IPS DF 4.7 (cell line): ENCODE results near the gene MUC6.

Experiments used
- DNase-seq: peaks from one replicate; pipeline ENCODE4 v3.0.0-alpha.2; 2013; ENCODE audit warnings: low spot score; ENCODE audit errors: extremely low read depth

The MUC6 gene

GRCh38 chr11:1036931-1037330 lies 413 bp upstream of the MUC6 start:
- DNase-seq: no peak

GRCh38 chr11:1035577-1036283 lies 788 bp downstream of the MUC6 start:
- DNase-seq: no peak

DNA sequence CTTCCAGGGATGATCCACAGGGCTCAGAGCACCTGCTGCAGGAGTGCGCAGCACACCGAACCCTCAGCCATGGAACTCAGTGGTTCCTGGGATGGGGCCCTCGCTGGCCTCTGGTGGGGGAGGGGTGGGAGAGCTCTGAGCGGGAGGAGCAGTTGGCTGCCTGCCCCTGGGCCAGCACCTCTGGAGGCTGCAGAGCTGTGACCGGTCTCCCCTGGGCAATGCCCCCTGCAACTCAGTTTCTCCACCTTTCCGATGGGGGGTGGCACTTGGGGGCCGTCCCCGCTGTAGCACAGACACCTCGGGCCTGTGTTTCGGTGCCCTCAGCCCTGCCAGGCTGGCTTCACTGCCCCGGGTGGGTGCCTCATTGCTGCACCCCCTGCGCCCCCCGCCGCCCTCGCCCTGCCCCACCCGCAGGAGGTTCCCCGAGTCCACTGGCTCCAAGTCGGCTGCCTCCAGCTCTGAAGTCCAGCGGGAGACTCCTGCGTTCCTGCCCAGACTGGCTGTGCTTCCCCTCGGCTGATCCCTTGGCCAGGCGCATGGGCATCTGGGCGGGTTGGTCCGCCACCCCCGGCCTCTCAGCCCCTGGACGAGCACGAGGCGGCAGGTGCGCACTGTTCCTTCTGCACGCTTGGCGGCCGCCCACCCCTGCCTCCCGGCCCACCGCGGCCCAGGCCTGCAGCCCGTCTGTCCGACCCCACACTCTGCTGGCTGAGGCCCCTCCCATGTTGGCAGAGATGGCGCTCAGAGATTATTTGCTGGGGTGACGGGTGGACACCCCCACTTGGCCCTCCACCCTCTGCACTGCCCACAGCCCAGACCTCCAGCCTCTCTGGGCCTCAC lies 1.8 kb downstream of the MUC6 start:
- no peak for DNase-seq

GRCh38 chr11:1034001-1034400 lies 2.5 kb downstream of the MUC6 start:
- DNase-seq: no peak

DNA sequence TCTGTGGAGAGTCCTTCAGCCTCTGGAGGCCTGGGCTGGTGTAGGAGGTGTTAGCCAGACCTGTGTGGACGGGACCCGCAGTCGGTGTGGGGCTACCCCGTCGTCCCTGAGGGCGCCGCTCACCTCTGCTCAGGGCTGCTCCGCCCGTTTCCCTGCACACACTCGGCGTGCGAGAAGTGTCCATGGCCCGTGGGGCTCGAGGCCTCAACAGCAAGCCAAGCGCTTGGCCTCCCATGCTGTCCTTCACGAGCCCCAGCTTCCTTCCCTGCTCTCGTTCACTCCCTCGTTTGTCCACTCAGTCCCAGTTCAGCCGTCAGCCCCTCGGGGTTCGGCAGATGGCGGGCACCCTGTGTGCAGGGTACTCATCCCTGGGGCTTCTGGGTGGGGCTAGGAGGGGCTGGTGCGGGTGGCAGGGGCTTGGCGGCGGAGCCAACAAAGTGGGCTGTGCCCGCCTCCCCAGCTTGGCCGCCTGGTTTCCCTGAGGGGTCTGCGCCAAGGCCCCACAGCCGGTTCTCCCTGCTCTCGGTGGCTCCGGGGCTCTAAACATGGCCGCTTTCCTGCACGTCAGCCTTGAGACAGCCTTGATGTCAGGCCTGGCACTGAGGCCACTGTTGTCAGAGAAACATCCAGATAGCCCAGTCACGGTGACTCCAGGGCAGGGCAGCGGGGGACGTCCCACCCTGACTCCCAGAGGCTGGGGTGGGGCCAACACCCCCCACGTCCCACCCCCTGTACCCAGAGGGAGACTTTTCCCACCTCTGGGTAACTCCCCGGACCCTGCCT lies 3.3 kb downstream of the MUC6 start:
- no peak for DNase-seq

DNA sequence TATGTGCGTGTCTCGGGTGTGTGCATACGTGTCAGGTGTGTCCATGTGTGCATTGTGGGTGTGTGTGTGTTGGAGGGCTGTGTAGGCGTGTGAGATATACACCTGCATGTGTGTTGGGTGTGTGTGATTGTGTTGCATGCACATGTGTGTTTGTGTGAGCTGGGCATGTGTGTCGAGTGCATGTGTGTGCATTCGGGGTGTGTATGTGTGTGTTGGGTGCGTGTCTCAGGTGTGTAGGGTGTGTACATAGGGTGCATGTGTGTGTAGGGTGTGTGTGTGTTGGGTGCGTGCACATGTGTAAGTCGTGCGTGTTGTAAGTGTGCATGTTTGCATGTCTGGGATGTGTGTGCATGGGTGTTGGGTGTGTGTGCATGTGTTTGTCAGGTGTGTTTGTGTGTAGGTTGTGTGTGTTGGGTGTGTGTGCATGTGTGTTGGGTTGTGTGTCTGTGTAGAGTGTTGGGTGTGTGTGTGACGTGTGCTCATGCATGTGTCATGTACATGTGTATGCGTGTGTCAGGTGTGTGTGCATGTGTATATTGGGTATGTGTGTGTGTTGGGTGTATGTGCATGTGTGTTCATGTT lies 4.1 kb downstream of the MUC6 start:
- no peak for DNase-seq

DNA sequence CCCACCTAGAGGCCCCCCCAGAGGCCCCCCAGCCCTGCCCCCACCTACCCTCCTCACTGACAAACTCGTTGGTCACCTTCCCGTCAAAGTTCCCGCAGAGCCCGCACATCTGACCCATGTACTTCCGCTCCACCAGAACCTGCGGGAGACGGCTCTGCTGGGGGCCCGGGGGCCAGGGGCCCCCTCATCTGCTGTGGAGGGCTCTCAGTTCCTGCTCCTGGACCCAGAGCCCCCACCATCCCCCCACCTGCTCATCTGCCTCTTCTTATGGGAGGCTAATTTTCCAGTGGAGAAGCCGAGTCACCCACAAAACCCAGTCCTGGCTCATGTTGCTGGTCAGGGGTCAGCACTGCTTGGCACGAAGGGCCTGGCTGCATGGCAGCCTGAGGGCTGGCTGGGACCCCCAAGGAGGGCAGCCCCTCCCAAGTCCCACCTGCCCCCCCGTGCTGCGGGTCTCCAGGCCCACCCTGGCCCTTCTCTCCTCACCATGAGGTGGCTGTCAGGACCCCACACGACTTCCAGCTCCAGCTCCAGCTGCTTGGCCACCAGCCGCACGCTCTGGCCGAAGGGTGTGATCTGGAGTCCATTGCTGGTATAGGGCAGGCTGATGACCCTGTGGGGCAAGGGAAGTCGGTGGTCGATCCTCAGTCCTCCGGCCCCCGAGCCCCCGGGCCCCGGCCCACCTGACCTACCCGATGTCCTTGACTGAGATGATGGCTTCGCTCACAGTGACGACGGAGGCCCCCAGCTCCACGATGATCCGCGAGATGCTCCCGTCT lies 5.2 kb downstream of the MUC6 start:
- DNase-seq: no peak

DNA sequence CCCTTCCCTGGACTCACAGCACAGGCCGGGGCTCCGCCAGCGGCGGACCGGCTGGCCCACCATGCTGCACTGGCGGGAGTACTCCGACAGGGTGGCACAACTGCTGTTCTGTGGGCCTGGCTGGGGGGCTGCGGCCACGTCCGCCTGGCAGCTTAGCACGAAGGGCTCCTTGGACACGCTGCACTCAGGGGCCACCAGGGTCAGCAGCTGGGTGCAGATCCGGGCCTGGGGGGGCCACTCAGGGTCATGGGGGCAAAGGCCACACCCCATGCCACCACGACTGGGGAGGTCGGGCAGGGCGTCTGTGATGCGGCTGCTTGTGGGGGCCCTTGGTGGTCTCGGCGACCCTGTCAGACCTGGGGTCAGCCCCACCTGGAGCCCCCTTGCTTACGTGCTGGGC lies 6.0 kb downstream of the MUC6 start:
- no peak for DNase-seq

- no peak for DNase-seq
Observed at GRCh38 chr11:1030086-1030485, 6.4 kb downstream of the MUC6 start.

DNA sequence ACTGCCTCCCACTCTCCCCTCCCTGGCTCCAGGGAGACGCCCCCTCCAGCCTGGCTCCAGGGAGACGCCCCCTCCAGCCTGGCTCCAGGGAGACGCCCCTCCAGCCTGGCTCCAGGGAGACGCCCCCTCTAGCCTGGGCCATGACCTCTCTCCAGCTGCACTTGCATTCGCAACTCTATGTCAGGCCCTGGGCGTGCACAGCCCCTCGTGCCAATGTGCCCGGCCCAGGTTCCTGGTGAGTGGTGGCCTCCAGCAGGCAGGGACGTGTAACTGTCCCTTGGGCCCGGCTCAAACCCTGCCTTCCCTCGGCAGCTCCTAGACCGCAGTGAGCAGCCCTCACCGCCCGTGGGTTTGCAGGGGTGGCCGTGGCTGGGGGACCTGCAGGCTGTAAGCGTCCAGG lies 6.9 kb downstream of the MUC6 start:
- no peak for DNase-seq

DNA sequence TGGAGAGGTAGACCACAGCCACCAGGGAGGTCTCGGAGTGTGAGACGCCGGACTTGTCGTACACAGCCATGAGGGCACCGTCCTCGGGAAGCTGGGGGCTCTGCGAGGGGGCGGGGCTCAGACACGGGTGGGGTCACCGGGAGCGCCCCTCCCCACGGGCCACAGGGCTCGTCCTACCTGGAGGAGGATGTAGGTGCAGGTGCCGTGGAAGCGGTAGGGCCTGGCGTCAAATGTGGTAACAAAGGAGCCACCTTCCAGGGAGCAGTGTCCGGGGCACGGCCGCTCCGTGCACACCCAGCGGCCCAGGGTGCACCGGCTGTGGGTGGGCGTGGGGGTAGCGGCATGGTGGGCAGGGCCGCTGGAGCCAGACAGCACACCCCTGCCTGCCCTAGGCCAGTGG lies 7.5 kb downstream of the MUC6 start:
- DNase-seq: no peak

- DNase-seq: no peak
Observed at GRCh38 chr11:1028616-1029015, 7.9 kb downstream of the MUC6 start.

DNA sequence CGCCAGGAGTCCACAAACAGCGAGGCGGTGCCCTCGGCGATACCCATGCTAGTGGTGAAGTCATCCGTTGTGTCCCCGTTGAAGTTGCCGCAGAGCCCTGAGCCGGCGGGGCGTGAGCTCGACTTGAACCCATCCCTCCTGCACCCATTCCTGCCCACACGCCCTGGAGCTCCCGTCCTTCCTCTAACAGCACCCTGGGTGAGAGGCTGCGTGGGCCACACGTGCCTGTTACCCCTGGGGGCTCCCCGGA lies 8.3 kb downstream of the MUC6 start:
- no peak for DNase-seq

GRCh38 chr11:1027483-1028290 lies 8.8 kb downstream of the MUC6 start:
- no peak for DNase-seq

DNA sequence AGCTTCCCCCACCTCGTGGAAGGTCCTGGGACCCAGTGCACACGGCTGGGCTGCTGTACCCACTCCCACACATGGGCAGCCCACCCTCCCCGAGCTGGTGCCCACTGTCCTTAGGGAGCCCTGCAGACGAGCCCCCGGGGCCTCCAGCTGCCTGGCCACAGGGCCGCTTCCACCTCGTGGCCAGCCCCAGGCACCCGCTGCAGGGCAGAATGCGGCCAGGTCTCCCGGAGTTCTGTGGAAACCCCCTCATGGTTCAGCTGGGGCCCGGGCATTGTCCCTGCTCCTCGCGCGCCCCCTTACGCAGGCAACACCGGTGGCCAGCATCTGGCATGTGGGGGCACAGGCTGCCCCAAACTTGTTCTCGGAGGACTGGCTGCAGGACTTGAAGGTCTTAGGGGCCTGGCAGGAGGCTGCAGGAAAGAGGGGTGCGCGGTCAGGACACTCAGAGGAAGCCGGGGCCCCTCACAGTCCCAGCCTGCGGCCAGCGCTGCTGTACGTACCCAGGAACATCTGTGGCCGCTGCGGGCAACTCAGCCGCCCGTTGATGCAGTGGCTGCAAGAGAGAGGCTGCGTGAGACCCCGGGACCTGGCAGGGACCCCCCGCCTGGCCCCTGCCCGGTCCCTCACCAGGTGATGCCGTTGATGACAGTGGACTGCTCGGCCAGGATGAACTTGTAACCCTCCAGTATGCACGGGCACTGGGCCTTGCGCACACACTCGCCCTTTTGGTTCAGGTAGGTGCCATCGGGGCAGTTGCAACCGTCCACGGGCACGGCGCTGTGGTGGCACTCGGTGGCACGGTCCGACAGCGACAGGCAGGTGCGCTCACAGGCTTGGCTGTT lies 9.7 kb downstream of the MUC6 start:
- no peak for DNase-seq

DNA sequence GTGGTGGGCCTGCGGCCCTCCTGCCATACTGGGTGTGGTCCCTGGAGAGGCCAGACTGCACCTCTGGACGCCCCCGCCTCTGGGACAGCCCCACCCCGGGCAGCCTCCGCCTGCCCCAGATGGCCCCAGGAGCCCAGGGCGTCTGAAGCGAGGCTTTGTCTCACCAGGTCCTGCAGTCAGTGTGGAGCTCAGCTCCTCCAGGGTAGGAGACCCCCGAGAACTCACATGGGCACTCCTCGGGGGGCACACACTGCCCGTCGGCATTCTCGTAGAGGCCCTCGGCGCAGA lies 10.4 kb downstream of the MUC6 start:
- DNase-seq: no peak

- no peak for DNase-seq
Observed at GRCh38 chr11:1025410-1026162, 10.9 kb downstream of the MUC6 start.

- no peak for DNase-seq
Observed at GRCh38 chr11:1024597-1025409, 11.7 kb downstream of the MUC6 start.
